ENCODE data around the gene TNFRSF19. TPM values are rescaled to one million over a fixed set of nuclear protein-coding genes. Genes with fewer than 3 reads are reported as not detected.

Gene TNFRSF19
- polyA plus RNA-seq, 12 donors: 15.7 to 126 (median 22.0) TPM; not detected in 1

DNA sequence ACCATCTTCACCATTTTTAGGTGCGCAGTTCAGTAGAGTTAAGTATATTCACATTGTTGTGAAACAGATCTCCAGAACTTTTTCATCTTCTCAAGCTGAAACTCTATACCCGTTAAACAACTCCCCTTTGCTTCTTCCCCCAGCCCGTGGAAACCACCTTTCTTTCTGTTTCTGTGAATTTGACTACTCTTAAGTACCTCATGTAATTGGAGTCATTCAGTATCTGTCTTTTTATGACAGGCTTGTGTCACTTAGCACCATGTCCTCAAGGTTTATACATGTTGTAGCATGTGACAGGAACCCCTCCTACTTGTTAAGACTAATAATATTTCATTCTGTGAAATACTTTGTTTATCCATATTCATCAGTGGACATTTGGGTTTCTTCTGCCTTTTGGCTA lies 52.8 kb downstream of the TNFRSF19 start:
- DNase-seq: no peak

GRCh38 chr13:23623394-23623793 lies 53.2 kb downstream of the TNFRSF19 start:
- DNase-seq: no peak

DNA sequence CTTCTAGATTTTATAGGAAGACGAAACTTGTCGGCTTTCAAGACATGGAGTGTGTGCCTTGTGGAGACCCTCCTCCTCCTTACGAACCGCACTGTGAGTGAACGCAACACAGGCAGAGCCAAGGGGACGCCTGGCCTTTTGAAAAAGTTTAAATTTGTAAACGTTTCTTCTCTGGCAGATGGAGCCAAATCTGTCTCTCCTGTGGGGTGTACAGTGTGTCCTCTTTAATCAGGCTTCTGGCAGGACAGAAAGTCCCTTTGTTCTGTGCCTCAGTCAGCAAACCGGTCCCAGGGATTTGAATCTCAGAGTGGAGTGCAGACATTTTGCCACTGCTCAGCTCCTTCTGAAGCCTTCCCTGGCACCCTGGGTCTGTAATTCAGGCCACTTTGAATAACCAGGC lies 56.5 kb downstream of the TNFRSF19 start:
- no peak for DNase-seq

DNA sequence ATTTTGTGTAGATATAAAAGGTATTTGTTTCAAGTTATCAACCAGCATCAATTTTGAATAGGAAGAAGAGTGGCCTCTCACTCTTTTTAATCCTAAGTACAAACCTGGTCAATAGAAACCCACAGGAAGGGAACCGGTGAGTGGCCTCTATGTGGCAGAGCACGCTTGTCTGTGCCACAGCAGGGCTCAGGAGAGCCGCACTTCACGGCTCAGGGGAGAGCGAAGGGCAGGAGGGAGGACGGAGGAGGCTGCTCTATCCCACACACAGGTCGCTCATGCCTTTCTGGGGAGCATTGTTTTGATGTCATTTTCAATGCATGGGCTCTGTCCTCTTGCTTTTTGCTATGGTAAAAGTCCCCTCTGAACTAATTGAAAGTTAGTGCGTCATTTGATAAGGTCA lies 57.2 kb downstream of the TNFRSF19 start:
- DNase-seq: no peak

GRCh38 chr13:23628250-23628649 lies 58.0 kb downstream of the TNFRSF19 start:
- no peak for DNase-seq

- DNase-seq: no peak
These were observed 58.8 kb downstream of the TNFRSF19 start for GRCh38 chr13:23628765-23629565.

DNA sequence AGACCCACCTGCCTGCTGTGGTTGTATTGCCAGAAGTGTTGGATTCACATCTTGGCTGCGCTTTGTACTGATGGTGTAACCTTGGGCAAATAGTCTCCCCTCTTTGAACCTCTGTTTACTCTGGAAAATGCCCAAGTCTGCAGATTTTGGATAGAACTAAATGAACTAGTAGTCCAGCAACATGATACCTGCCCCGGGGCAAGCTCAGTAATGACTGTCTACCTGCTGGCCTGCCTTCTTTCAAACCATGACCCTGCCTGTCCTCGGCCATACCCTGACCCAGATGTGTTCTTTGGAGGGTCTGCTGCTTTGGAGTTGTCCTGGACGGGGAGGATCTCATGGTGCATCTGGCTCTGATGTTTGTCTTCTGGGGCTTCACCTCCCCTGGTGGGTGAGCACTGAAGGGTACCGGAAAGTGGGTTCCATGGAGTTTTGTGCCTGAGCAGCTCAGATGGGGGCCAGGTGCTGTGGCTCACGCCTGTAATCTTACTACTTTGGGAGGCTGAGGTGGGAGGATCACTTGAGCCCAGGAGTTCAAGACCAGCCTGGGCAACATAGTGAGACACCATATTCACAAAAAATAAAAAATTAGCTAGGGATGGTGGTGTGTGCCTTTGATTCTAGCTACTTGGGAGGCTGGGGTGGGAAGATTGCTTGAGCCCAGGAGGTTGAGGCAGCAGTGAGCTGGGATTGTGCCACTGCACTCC lies 59.5 kb downstream of the TNFRSF19 start:
- no peak for DNase-seq

- no peak for DNase-seq
These were observed 60.3 kb downstream of the TNFRSF19 start for GRCh38 chr13:23630349-23631093.

DNA sequence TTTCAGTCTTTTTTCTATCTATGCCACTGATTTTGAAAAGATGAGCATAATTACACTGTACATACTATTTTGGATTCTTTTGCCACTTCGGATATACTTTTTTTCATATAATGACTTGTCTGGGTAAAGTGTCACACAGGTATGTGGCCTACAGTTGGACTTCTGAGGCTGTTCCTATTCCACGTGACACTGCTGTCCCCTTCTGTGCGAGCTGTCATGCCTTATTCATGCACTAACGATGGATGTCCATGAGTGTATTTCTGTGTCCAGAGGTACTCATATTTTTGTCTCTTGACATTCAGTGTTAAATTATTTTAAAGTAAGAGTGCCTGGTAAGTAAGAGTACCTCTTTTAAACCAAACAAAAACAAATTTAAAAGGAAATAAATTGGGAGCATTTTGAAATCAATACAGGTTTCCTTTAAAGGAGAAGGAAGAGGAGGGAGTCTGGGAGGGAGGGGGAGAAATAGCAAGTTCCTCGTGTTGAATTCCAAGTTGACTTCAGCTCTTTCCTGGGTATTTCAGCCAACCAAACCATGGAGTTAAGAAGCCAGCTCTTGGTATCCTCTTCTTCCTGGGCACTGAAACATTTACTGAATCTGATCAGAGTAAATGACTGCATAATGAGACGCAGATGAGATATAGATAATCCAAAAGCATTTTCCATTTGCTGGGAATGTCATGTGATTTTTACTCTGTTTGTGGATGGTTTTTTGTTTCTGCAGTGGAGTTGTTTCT lies 61.3 kb downstream of the TNFRSF19 start:
- DNase-seq: no peak

- no peak for DNase-seq
These were observed 61.9 kb downstream of the TNFRSF19 start for GRCh38 chr13:23632048-23632582.

DNA sequence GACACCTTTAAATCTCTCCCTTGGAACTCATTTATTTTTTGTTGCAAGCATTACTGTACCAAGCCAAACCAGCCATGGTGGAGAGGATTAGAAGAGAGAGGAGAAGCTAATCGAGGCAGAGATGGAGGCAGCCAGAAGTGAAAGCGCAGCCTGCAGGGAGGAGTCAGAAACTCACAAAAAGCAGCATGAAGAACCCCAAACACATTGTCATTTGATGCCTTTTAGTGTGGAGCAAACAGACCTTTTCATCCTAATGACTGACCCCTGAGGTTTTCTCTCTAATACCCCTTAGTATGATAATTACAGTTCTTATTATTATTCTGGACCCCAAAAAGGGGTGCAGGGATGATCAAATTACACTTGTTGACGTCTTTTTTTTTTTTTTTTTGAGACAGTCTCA lies 62.5 kb downstream of the TNFRSF19 start:
- DNase-seq: no peak

GRCh38 chr13:23634897-23635296 lies 64.7 kb downstream of the TNFRSF19 start:
- DNase-seq: no peak

GRCh38 chr13:23636360-23636759 lies 66.1 kb downstream of the TNFRSF19 start:
- no peak for DNase-seq

- DNase-seq: peak; percentile 41
These were observed 67.6 kb downstream of the TNFRSF19 start for GRCh38 chr13:23637829-23638228.

GRCh38 chr13:23639674-23640073 lies 69.5 kb downstream of the TNFRSF19 start:
- DNase-seq: no peak

GRCh38 chr13:23642110-23642509 lies 71.9 kb downstream of the TNFRSF19 start:
- DNase-seq: no peak

DNA sequence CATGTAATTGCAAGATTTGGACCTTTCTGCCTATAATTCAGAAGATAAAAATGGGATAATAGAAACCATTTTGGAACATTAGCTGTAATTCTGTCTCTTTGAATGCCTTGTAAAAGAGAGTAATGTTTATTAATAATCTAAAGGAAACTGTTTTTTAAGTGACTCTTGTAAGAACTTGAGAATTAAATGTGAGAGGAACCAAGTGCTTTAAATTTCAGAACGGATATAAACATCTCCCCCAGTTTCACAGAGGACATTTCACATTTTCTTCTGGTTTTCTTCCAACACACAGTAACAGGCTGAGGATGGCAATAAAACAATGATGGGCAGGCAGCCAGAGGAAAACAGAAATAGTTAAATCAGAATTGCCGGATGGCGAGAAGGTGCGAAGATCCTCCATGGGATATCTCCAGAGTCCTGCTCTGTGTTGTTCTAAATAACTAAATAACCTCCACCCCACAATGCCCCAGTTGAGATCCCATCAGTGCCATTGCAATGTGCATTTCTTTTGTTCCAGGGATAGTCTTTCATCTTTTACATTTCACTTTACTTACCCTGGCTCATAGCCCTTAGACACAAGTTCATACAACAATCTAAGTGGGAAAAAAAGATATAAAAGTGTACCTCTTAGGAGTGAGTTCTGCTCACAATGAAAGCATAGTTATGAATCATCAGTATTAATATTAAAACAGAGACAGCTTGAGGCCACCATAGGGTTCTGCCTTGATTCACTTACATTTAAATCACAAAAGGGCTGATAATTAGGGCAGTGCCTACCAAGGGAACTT lies 73.3 kb downstream of the TNFRSF19 start:
- no peak for DNase-seq

DNA sequence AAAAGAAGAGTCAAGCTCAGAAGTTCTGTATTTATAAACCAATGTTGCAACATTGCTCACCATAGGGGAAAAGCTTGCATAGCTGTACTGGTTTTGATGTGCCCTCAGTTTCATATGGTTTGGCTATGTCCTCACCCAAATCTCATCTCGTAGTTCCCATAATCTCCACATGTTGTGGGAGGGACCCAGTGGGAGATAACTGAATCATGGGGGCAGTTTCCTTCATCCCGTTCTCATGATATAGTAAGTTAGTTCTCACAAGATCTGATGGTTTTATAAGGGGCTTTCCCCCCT lies 73.9 kb downstream of the TNFRSF19 start:
- no peak for DNase-seq

DNA sequence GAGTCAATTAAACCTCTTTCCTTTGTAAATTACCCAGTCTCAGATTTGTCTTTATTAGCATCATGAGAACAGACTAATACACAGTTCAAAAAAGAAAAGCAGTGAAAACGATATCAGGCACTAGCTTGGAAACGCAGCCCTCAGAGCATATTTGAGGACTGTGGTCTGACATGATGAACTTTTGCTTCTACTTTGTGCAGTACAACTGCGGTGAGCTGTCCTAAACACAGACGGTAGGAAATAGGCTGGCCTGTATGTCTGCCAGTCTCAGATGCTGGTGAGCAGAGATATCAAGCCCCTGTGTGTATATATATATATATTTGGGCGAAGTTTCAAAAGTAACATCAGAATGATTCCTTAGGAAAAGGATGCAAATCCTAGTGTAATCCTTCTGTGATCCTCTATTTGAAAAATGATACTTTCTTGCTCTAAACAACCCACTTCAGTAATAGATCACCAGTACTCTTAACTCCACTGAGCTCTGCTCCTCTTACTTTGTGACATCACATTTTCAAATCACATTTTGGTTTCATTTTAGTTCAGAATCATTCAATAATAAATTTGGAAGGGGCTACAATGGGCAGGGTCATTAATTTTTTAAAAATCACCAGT lies 74.4 kb downstream of the TNFRSF19 start:
- no peak for DNase-seq

DNA sequence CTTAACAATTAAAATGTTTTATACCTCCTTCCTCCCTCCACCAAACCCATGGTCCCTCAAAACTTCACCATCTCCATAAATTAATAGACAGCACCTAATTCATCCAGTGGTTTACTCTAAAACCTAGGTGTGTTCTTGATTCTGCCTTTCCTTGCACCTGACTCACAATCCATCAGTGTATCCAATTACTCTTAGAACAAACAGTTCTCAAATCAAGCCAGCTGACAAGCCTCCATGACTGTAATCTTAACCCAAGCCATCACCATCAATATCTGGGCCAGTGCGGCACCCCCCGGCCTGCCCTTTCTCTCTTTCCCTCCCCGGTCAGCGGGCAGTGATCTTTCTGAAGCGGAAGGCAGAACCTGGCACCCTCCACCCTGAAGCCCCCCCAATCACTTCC lies 75.6 kb downstream of the TNFRSF19 start:
- no peak for DNase-seq

GRCh38 chr13:23651439-23651838 lies 81.2 kb downstream of the TNFRSF19 start:
- DNase-seq: no peak

Measured in muscle of arm (tissue), 12 donors.